H1 (cell line): ENCODE data around the gene PTGES. TPM values are rescaled to one million over a fixed set of nuclear protein-coding genes. Genes with fewer than 3 reads are reported as not detected.
"Not testable (repeated sequence)": the region's sequence is repeated elsewhere in the genome, so short reads cannot be mapped to it uniquely, and the experiment has no call there.

ENCODE experiments used
- CTCF ChIA-PET: fragments of 300-600 bp; sonication (Branson Sonifier 250); formaldehyde crosslinking; loops from one replicate; lab custom pipeline; 2021; ENCODE audit not compliant: partially characterized antibody; lab: Charles Lee
- POLR2A ChIA-PET: fragments of 300-600 bp; sonication (Branson Sonifier 250); formaldehyde crosslinking; loops from one replicate; lab custom pipeline; 2021; ENCODE audit warnings: inconsistent platforms; ENCODE audit not compliant: partially characterized antibody; lab: Charles Lee
- DNase-seq, 2 experiments: peaks; one replicate each; pipeline versions ENCODE4 v3.0.0 to v3.0.0-alpha.2; 2010 to 2022; ENCODE audit warnings: low spot score in 2 of 2, low read depth in 1 of 2, mixed read lengths in 1 of 2
- FAIRE-seq: peaks from 2 replicates; lab custom pipeline; 2011; peaks lifted over from hg19 to GRCh38; lab: Jason Lieb, UNC
- H2AFZ ChIP-seq: 2 replicates; pipeline ENCODE4 v1.8.1; 2012; ENCODE audit warnings: low read length, inconsistent platforms
- H2AK5ac ChIP-seq: 2 replicates; pipeline ENCODE4 v1.6.1; 2013; ENCODE audit warnings: low read depth, low read length
- H2BK120ac ChIP-seq: replicated peaks from 2 replicates; pipeline ENCODE3; 2013; ENCODE audit warnings: low read depth, low read length, inconsistent platforms
- H2BK12ac ChIP-seq: 2 replicates; pipeline ENCODE4 v1.6.1; 2013; ENCODE audit warnings: low read depth, low read length
- H2BK15ac ChIP-seq: 2 replicates; pipeline ENCODE4 v1.6.1; 2013; ENCODE audit warnings: low read length
- H2BK20ac ChIP-seq: 2 replicates; pipeline ENCODE4 v1.6.1; 2013; ENCODE audit warnings: low read length
- H2BK5ac ChIP-seq: 2 replicates; pipeline ENCODE4 v1.6.1; 2013; ENCODE audit warnings: low read depth, low read length
- H3K14ac ChIP-seq: 2 replicates; pipeline ENCODE4 v1.6.1; 2013; ENCODE audit warnings: inconsistent platforms; ENCODE audit not compliant: insufficient read length
- H3K18ac ChIP-seq: 2 replicates; pipeline ENCODE4 v1.6.1; 2013; ENCODE audit warnings: low read length; ENCODE audit errors: extremely low read depth
- H3K23ac ChIP-seq: 2 replicates; pipeline ENCODE4 v1.6.1; 2013; ENCODE audit warnings: inconsistent platforms; ENCODE audit not compliant: insufficient read length
- H3K23me2 ChIP-seq: 2 replicates; pipeline ENCODE4 v1.6.1; 2013; ENCODE audit warnings: low read depth, low read length
- H3K27ac ChIP-seq: 2 replicates; pipeline ENCODE4 v1.6.1; 2011; ENCODE audit warnings: low read depth, low read length, inconsistent platforms
- H3K27me3 ChIP-seq, 4 experiments: replicated peaks in 1 of 4; 1 replicate in 1 of 4; 2 replicates in 3 of 4; pipeline versions ENCODE4 v1.6.1 to v1.8.1; 2011 to 2013; ENCODE audit warnings: low read length in 3 of 4, mild to moderate bottlenecking in 3 of 4, inconsistent platforms in 2 of 4, mixed read lengths in 2 of 4, moderate library complexity in 1 of 4; ENCODE audit not compliant: control insufficient read depth in 3 of 4, insufficient read depth in 3 of 4; ENCODE audit errors: extremely low read depth in 1 of 4
- H3K36me3 ChIP-seq, 4 experiments: 2 replicates each; pipeline versions ENCODE4 v1.6.1 to v1.8.1; 2011 to 2013; ENCODE audit warnings: mild to moderate bottlenecking in 4 of 4, low read length in 3 of 4, moderate library complexity in 2 of 4, control low read depth in 1 of 4, inconsistent platforms in 1 of 4; ENCODE audit not compliant: insufficient read depth in 4 of 4, control insufficient read depth in 2 of 4
- H3K4ac ChIP-seq: replicated peaks from 2 replicates; pipeline ENCODE3; 2013; ENCODE audit warnings: low read length, low read depth, mixed read lengths, inconsistent platforms; ENCODE audit not compliant: insufficient read length
- H3K4me1 ChIP-seq, 4 experiments: replicated peaks in 1 of 4; 1 replicate in 1 of 4; 2 replicates in 3 of 4; pipeline versions ENCODE4 v1.6.1 to v1.8.1; 2011 to 2013; ENCODE audit warnings: low read length in 3 of 4, inconsistent platforms in 2 of 4, mixed read lengths in 1 of 4; ENCODE audit not compliant: insufficient read depth in 4 of 4, control insufficient read depth in 3 of 4
- H3K4me2 ChIP-seq, 2 experiments: 2 replicates each; pipeline versions ENCODE4 v1.6.1 to v1.8.1; 2011 to 2013; ENCODE audit warnings: low read depth in 2 of 2, low read length in 2 of 2, control low read depth in 1 of 2, inconsistent platforms in 1 of 2, mild to moderate bottlenecking in 1 of 2; ENCODE audit not compliant: insufficient read depth in 1 of 2
- H3K4me3 ChIP-seq, 4 experiments: fragments of 200-600, 300-600 bp in 1 of 4; sonication (generic), shearing (Covaris generic), sonication (Bioruptor Twin) in 1 of 4; 2 replicates each; pipeline versions ENCODE4 v1.5.1 to v1.8.1; 2011 to 2016; ENCODE audit warnings: low read length in 4 of 4, low read depth in 3 of 4, control low read depth in 2 of 4, inconsistent platforms in 2 of 4, mild to moderate bottlenecking in 2 of 4, mixed read lengths in 1 of 4, moderate library complexity in 1 of 4; ENCODE audit not compliant: insufficient read depth in 2 of 4; ENCODE audit errors: extremely low read depth in 1 of 4
- H3K56ac ChIP-seq: replicated peaks from 2 replicates; pipeline ENCODE3; 2013; ENCODE audit warnings: low read depth, mild to moderate bottlenecking, mixed read lengths, low read length, inconsistent platforms; ENCODE audit not compliant: insufficient read length
- H3K79me1 ChIP-seq: 2 replicates; pipeline ENCODE4 v1.6.1; 2013; ENCODE audit warnings: low read depth, low read length, control low read depth
- H3K79me2 ChIP-seq, 2 experiments: 2 replicates each; pipeline versions ENCODE4 v1.6.1 to v1.8.1; 2012 to 2013; ENCODE audit warnings: low read length in 2 of 2, mild to moderate bottlenecking in 2 of 2, inconsistent platforms in 1 of 2; ENCODE audit not compliant: insufficient read depth in 2 of 2, control insufficient read depth in 1 of 2
- H3K9ac ChIP-seq, 4 experiments: replicated peaks in 1 of 4; 1 replicate in 1 of 4; 2 replicates in 3 of 4; pipeline versions ENCODE4 v1.6.1 to v1.8.1; 2011 to 2013; ENCODE audit warnings: low read depth in 3 of 4, low read length in 3 of 4, control low read depth in 2 of 4, mild to moderate bottlenecking in 2 of 4, moderate library complexity in 2 of 4, inconsistent platforms in 1 of 4; ENCODE audit errors: extremely low read depth in 1 of 4
- H3K9me3 ChIP-seq, 2 experiments: 2 replicates each; pipeline versions ENCODE4 v1.6.1 to v1.8.1; 2012 to 2013; ENCODE audit warnings: mild to moderate bottlenecking in 2 of 2, moderate library complexity in 2 of 2, control low read depth in 1 of 2, inconsistent platforms in 1 of 2, low read depth in 1 of 2, low read length in 1 of 2, mixed read lengths in 1 of 2; ENCODE audit not compliant: insufficient read depth in 2 of 2
- H4K20me1 ChIP-seq, 2 experiments: replicated peaks in 1 of 2; 2 replicates each; pipeline versions ENCODE3 to v1.8.1; 2011 to 2013; ENCODE audit warnings: inconsistent platforms in 2 of 2, low read length in 2 of 2, mild to moderate bottlenecking in 1 of 2; ENCODE audit not compliant: insufficient read depth in 2 of 2, control insufficient read depth in 1 of 2
- H4K5ac ChIP-seq: 2 replicates; pipeline ENCODE4 v1.6.1; 2013; ENCODE audit warnings: low read length, low read depth, mixed read lengths, inconsistent platforms; ENCODE audit not compliant: insufficient read length
- H4K8ac ChIP-seq: 2 replicates; pipeline ENCODE4 v1.8.0; 2013; ENCODE audit warnings: mild to moderate bottlenecking, moderate library complexity, low read length, inconsistent platforms; ENCODE audit not compliant: insufficient read depth; ENCODE audit errors: extremely low read depth
- H4K91ac ChIP-seq: replicated peaks from 2 replicates; pipeline ENCODE3; 2013; ENCODE audit warnings: low read length, mixed read lengths, inconsistent platforms; ENCODE audit not compliant: insufficient read length
- BCL11A ChIP-seq, 2 experiments: IDR thresholded peaks; one replicate each; pipeline ENCODE4 v1.6.1; 2011; ENCODE audit warnings: low read depth in 2 of 2, low read length in 2 of 2, mild to moderate bottlenecking in 2 of 2
- KDM1A ChIP-seq: fragments of 200-600, 300-600 bp; sonication (generic); IDR thresholded peaks from 2 replicates; pipeline ENCODE4 v1.7.1; 2016; ENCODE audit warnings: mild to moderate bottlenecking, low read length, borderline replicate concordance
- KDM4A ChIP-seq: IDR thresholded peaks from one replicate; pipeline ENCODE4 v1.7.1; 2012; ENCODE audit warnings: low read depth, mild to moderate bottlenecking, moderate library complexity, low read length, inconsistent platforms; ENCODE audit not compliant: severe bottlenecking
- KDM5A ChIP-seq: fragments of 200-600 bp; IDR thresholded peaks from 2 replicates; pipeline ENCODE4 v1.7.1; 2012; ENCODE audit warnings: mild to moderate bottlenecking, low read length, inconsistent platforms, mixed read lengths
- SIN3A ChIP-seq, 2 experiments: IDR thresholded peaks in 1 of 2; conservative IDR thresholded peaks in 1 of 2; 2 replicates each; pipeline ENCODE4 v1.6.1; 2011 to 2012; ENCODE audit warnings: low read length in 2 of 2, improper control_type of control experiment in 1 of 2, low read depth in 1 of 2, mild to moderate bottlenecking in 1 of 2
- WGBS, 2 experiments: shearing (Covaris generic) in 1 of 2; methylation state at CpG; one replicate each; pipeline versions ENCODE4 v1.1.6 to v1.1.7; 2013 to 2015; ENCODE audit warnings: low lambda C conversion rate in 2 of 2, mixed read lengths in 2 of 2, inconsistent platforms in 1 of 2, low coverage in 1 of 2, missing lambda C conversion rate in 1 of 2; ENCODE audit not compliant: insufficient replicate concordance in 2 of 2, insufficient coverage in 1 of 2, insufficient read length in 1 of 2; ENCODE audit errors: extremely low coverage in 1 of 2, missing lambda C conversion rate in 1 of 2; 5-methylcytosine and 5-hydroxymethylcytosine counted together
- polyA plus RNA-seq, 7 experiments: library from polyadenylated mRNA; depleted of rRNA in 3 of 7; stranded (reverse) in 5 of 7; unstranded in 2 of 7; fragments of >200 nt in 5 of 7; fragments of 200-250 nt in 2 of 7; gene quantifications; 1 replicate in 5 of 7; 2 replicates in 1 of 7; 4 replicates in 1 of 7; pipeline versions ENCODE4 v1.2.1 to v1.2.3, GENCODE V29; 2011 to 2013; ENCODE audit warnings: missing spikeins in 2 of 7, mixed read lengths in 2 of 7
- total RNA-seq: library from RNA; stranded (reverse); fragmentation: NEBNext Ultra II Directional; extraction: Animal tissue kit (Norgen Biotek cat#: 25700); gene quantifications from 2 replicates; pipeline ENCODE4 v1.2.1, GENCODE V29; 2021

PTGES gene
- total and polyA plus RNA-seq, 2 of the 8 experiments (the other 6 are each of a cell fraction or from before 2014, with no cell fraction given) = 3.2 to 5.1 TPM

DNA sequence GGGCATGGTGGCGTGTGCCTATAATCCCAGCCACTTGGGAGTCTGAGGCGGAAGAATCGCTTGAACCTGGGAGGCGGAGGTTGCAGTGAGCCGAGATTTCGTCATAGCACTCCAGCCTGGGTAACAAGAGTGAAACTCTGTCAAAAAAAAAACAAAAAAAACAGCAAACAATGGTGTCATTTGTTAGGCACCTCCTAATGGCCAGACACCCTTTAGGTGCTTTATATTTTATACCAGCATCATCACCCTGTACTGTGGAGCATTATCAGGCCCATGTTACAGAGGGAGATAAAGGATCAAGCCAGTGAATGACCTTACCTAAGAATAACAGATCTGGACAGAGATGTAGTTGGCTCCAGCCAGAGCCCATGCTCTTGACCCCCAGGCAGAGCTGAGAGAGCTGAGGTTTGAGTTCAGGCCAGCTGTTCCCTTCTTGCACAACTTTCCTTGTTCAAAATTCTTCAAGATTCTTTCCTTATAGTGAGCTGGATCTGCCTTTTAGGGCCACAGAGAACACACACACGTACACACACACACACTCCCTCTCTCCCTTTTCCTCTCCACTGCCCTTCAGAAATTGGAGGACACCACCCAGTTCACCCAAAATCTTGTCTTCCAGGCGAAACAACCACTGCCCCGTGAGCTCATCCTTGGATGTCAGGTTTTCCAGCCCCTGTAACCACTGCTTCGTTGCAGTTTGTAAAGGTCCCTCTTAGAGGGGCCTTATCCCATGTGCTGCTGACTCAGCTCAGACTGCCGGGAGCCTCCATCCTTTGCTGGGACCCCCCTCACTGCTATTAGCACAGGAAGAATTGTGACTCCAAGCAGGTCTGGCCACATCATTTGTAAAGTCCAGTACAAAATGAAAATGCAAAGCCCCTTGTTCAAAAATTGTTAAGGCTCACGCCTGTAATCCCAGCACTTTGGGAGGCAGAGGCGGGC lies 10.4 kb upstream of the PTGES start (continued):
- TF ChIP-seq KDM5A = no peak
- TF ChIP-seq KDM1A = no peak
- TF ChIP-seq BCL11A (IDR thresholded peaks at IDR 0.05; ENCODE audit: low read depth in 2 of 2, low read length in 2 of 2) = no peak
- TF ChIP-seq KDM4A = no peak
- no peak for TF ChIP-seq SIN3A (conservative IDR thresholded peaks at IDR 0.05 in 1 of 2, IDR thresholded peaks at IDR 0.05 in 1 of 2; ENCODE audit: low read depth in 1 of 2, low read length in 2 of 2)

DNA sequence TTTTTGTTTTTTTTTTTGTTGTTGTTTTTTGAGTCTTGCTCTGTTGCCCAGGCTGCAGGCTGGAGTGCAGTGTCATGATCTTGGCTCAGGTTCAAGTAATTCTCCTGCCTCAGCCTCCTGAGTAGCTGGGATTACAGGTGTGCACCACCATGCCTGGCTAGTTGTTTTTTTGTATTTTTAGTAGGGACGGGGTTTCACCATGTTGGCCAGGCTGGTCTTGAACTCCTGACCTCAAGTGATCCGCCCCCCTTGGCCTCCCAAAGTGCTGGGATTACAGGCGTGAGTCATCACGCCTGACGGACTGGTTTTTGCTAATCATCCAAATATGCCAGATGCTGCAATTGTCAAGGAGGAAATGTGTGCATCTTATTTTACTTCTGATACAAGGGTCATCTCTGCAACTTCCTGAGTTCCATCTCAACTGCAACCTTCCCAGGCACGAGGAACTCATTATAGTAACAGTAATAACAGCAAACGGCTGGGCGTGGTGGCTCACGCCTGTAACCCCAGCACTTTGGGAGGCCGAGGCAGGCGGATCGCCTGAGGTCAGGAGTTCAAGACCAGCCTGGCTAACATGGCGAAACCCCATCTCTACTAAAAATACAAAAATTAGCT lies 9.6 kb upstream of the PTGES start:
- H2BK5ac ChIP-seq, H3K4ac ChIP-seq, H3K9me3 ChIP-seq, H3K23me2 ChIP-seq, H3K36me3 ChIP-seq, H2BK120ac ChIP-seq, DNase-seq, H4K20me1 ChIP-seq, H3K79me2 ChIP-seq, H3K4me1 ChIP-seq, H3K18ac ChIP-seq, H3K14ac ChIP-seq, H3K4me2 ChIP-seq, H4K5ac ChIP-seq, H4K8ac ChIP-seq, H3K27me3 ChIP-seq, H3K23ac ChIP-seq, H2BK20ac ChIP-seq, H3K27ac ChIP-seq, FAIRE-seq, H4K91ac ChIP-seq, H3K4me3 ChIP-seq, H2AK5ac ChIP-seq, H2BK15ac ChIP-seq, H2BK12ac ChIP-seq, H3K79me1 ChIP-seq, H2AFZ ChIP-seq, H3K56ac ChIP-seq, H3K9ac ChIP-seq: not testable (repeated sequence)
- 86% methylated on average over 11 of the region's 13 CpGs; no CpG with 5 or more reads in 1 of the 2 experiments for WGBS, 2 experiments
- POLR2A ChIA-PET = interaction anchor here (1.3 to 1.6 kb wide), 2 partner anchors 13 to 35 kb away, joined by 3 read pairs; no protein-coding TSS in a partner anchor
- CTCF ChIA-PET = interaction anchor here (1.2 to 16.4 kb wide), 7 partner anchors 10 to 36 kb away, joined by 3 to 168 read pairs (median 5); partner anchors contain the start of gene PTGES
